Stimulated activated CD4-positive, alpha-beta T cell treated with anti-CD3 and anti-CD28 coated beads, Interleukin-2, amount 100 ng/mL, for 24 hours (primary cell): Measurements from ENCODE around the gene MCF2L.
"Not testable (repeated sequence)": the region's sequence is repeated elsewhere in the genome, so short reads cannot be mapped to it uniquely, and the experiment has no call there.

Experiments
- DNase-seq, 2 donors: peaks; one replicate each; pipeline ENCODE4 v3.0.0-alpha.2; 2020

Gene MCF2L

GRCh38 chr13:113086991-113087922 lies 118.2 kb downstream of the MCF2L start:
- DNase-seq: no peak

- DNase-seq: no peak
Observed at GRCh38 chr13:113087923-113088690, 119.1 kb downstream of the MCF2L start.

GRCh38 chr13:113088691-113089020 lies 119.6 kb downstream of the MCF2L start:
- no peak for DNase-seq

GRCh38 chr13:113089693-113090414 lies 120.8 kb downstream of the MCF2L start:
- no peak for DNase-seq

- DNase-seq: no peak
Observed at GRCh38 chr13:113090415-113090770, 121.4 kb downstream of the MCF2L start.

- DNase-seq: no peak
Observed at GRCh38 chr13:113090806-113091205, 121.8 kb downstream of the MCF2L start.

GRCh38 chr13:113091211-113091771 lies 122.3 kb downstream of the MCF2L start:
- no peak for DNase-seq

GRCh38 chr13:113091891-113092775 lies 123.1 kb downstream of the MCF2L start:
- no peak for DNase-seq

GRCh38 chr13:113092776-113093579 lies 124.0 kb downstream of the MCF2L start:
- DNase-seq: no peak

GRCh38 chr13:113093580-113094409 lies 124.8 kb downstream of the MCF2L start:
- no peak for DNase-seq

- DNase-seq: no peak
Observed at GRCh38 chr13:113094410-113094800, 125.4 kb downstream of the MCF2L start.

- no peak for DNase-seq
Observed at GRCh38 chr13:113095146-113096051, 126.4 kb downstream of the MCF2L start.

GRCh38 chr13:113096052-113096744 lies 127.2 kb downstream of the MCF2L start:
- no peak for DNase-seq

- no peak for DNase-seq
Observed at GRCh38 chr13:113096745-113097305, 127.8 kb downstream of the MCF2L start.

GRCh38 chr13:113097651-113098050 lies 128.6 kb downstream of the MCF2L start:
- DNase-seq: no peak

- no peak for DNase-seq
Observed at GRCh38 chr13:113098162-113098732, 129.2 kb downstream of the MCF2L start.

GRCh38 chr13:113099142-113099541 lies 130.1 kb downstream of the MCF2L start:
- no peak for DNase-seq

- not testable (repeated sequence) for DNase-seq
Observed at GRCh38 chr13:113102302-113102701, 133.3 kb downstream of the MCF2L start.
